HG02588 (cell line): ENCODE measurements around the gene GPR156.
"Not testable (repeated sequence)": the region's sequence is repeated elsewhere in the genome, so short reads cannot be mapped to it uniquely, and the experiment has no call there.

Experiments
- ATAC-seq: cut with Tn5 transposase; IDR thresholded peaks from one replicate; pipeline ENCODE4 v1.9.1; 2021; ENCODE audit warnings: mild to moderate bottlenecking, moderate library complexity; ENCODE audit not compliant: unreplicated experiment

Gene GPR156

DNA sequence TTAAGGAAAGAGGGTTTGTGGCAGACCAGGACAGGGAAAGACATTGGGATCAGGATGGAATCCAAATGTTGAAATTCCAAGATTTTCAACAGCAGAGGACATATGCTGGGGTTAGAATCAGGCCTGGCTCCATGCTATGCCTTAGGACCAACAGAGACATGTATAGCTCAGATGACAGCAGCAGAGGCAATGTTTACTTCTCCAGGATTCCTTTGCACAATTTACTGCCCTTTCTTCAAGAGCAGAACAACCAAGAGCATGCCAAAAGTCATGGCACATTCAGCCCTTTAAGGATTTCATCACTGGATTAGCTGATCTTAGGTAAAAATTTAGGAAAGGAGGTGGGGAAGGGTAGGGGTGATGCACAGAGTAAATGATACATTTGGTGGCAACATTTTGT is 121.2 kb downstream of the GPR156 start:
- ATAC-seq = no peak

- no peak for ATAC-seq
These were observed 122.0 kb downstream of the GPR156 start for GRCh38 chr3:120163026-120163425.

GRCh38 chr3:120162400-120162799 is 122.6 kb downstream of the GPR156 start:
- no peak for ATAC-seq

DNA sequence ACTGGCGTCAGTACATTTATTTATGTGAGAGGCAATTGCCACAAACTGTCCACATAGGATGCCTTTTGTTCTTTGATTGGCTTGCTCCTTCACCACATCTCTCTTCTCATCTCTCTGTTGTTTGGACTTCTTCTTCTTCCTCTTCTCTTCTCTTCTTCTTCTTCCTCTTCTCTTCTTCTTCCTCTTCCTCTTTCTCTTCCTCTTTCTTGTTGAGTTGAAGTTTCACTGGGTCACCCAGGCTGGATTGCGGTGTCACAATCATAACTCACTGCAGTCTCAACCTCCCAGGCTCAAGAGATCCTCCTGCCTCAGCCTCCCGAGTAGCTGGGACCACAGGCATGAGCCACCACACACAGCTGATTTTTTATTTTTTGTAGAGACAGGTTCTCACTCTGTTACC is 123.1 kb downstream of the GPR156 start:
- no peak for ATAC-seq

DNA sequence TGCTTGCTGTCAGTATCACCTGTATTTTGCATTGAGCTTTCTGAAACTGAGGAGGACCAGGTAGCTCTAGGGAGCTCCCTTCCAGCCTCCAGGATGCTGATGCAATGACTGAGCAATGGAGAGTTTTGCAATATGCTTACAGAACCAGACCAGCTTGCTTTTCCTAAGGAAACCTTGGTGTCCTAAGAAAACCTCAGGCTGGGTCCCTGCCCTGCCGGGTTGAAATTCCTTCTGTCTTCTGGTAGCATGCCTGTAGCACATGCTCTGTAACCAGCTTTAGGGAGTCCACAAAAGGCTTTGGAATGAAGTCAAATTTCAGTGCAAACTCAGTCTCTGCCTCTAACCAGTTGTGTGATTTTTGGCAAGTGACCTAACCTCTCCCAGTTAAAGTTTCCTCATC is 125.0 kb downstream of the GPR156 start:
- no peak for ATAC-seq

GRCh38 chr3:120157681-120158080 is 127.3 kb downstream of the GPR156 start:
- ATAC-seq = no peak

- ATAC-seq = no peak
These were observed 127.9 kb downstream of the GPR156 start for GRCh38 chr3:120157113-120157512.

GRCh38 chr3:120156699-120157098 is 128.3 kb downstream of the GPR156 start:
- ATAC-seq = no peak

DNA sequence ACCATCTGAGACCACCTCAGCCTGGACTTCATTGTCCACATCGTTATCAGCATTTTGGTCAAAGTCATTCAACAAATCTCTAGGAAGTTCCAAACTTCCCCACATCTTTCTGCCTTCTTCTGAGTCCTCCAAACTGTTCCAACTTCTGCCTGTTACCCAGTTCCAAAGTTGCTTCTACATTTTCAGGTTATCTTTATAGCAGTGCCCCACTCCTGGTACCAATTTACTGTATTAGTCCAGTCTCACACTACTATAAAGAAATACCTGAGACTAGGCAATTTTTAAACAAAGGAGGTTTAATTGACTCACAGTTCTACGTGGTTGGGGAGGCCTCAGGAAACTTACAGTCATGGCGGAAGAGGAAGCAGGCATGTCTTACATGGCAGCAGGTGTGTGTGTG is 129.3 kb downstream of the GPR156 start:
- ATAC-seq = not testable (repeated sequence)

GRCh38 chr3:120155108-120155507 is 129.9 kb downstream of the GPR156 start:
- no peak for ATAC-seq

DNA sequence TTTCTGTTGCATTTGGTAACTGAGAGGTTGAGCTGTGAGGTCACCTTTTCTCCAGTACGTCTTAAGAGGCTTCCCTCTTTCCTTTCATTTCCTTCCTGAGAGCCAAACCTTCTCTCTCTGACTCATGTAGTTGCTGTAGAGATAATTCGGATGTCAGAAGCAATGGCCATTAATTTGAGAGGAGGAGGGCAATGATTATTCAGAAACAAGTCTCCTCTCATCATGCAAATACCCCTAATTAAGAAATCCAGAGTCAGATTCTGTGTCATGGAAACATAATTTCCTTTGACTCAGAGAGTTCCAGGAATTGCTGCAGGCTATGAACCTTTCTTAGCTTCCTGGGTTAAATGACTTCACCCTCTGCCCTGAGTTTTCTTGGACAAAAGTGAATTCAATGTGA is 131.7 kb downstream of the GPR156 start:
- ATAC-seq = no peak

DNA sequence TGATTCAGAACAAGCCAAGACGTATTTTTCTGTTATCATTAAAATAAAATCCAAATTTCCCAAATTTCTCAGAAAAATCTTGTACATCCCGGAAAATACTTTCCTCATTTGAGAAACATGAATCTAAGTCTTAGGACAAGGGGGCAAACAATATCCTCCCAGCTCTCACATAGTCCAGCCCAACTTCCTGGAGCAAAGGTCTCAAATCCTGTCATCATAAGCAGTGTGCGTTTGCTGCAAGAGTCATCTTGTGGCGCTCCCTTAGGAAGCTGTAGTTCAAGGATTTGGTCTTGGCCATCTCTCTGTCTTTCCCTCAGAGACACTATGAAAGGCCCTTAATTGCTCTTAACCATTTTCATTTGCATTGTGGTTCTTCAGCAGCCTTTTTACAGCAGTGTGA is 133.2 kb downstream of the GPR156 start:
- ATAC-seq = no peak

DNA sequence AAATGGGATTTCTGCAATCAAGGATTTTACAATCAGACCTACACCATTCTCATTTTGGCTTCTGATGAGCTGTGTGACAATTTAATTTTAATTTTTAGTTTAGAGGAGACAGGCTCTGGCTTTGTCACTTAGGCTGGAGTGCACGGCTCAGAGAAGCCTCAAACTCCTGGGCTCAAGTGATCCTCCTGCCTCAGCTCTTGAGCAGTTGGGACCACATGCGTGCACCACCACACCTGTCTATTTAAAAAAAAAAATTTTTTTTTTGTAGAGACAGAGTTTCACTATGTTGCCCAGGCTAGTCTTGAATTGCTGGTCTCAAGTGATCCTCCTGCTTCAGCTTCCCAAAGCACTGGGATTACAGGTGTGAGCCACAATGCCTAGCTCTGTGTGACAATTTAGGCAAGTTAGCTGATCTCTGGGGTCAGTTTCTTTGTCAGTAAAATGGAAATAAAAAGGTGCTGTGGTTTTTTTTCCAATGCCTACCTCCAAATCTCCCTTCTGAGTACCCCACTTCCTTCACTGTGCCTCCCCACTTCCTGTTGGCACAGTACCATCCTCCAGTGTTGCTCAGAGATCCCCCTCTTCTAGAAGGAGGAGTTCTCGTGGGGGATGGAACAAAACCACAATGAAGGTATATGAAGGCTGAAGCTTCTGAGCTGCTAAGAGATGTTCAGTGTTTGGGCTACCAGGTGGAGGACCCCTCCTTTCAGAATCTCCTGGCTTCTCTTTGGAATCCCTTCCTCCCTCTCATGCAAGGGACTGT is 136.7 kb downstream of the GPR156 start:
- ATAC-seq = no peak

DNA sequence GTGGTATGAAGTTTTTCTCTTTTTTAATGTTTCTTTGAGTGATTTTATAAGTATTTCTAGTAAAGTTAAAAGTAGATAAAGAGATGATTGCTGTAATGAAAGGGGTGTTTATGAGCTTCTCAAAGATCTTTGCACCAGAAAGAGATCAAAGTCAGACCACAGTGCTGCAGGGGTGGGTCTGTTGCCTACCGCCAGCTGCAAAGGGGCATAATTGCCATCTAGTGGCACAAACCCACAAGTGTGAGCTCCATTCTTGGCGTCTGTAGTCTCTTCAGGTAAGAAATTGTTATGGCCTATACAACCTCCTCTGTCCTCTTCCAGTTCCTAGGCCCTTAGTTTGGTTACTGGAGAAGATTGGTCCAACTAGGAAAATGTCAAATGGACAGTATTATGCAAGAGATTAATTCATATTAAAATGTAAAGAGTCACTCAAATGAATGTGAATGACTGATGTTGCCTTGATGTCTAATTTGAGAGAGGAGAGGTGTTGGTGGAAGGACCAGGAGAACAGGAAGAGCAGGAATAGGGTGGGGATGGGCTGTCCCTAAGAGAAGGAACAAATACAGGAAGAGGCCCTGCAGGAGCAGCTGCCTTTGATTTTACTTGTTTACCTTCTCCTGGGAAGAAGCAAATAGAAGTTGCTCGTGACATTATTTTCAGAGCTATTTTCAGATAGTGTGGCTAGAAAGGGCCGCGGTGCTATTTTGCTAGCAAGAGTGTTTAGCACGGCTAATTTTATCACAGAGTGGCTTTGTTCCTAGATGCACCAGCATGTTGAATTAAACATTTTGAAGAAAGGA is 137.8 kb downstream of the GPR156 start:
- peak; percentile 38 for ATAC-seq

DNA sequence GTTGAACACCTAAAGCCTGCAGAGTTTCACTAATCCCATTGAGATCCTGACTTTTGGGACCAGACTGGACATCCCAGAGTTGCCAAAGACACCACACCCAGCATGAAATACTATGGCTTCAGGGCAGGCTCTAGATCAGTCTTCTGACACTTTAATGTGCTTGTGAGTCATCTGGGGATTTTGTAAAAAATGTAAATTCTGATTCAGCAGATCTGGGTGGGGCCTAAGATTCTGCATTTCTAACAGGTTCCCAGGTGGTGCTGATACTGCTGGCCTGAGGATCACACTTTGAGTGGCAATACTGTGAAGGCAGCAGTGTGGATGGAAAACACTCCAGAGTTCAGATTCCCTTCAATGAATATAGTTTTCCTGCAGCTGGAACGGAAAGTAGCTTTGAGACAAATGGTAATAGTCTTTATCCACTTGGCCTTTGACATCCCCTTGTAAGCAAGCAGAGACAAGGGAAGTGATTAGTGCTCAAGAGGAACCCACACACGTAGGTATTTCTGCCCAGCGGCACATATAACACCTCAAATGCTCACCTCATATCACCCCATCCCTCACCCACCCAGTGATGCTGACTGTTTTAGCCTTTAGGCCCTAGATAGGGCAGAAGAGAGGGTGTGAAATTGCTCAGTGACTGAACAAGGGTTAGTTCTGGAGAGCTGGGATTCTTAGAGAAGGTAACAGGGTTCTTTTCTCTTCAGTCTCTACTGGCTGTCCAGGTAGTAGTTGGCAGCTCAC is 139.3 kb downstream of the GPR156 start:
- ATAC-seq = peak; percentile 51

- no peak for ATAC-seq
These were observed 140.8 kb downstream of the GPR156 start for GRCh38 chr3:120144267-120144666.

DNA sequence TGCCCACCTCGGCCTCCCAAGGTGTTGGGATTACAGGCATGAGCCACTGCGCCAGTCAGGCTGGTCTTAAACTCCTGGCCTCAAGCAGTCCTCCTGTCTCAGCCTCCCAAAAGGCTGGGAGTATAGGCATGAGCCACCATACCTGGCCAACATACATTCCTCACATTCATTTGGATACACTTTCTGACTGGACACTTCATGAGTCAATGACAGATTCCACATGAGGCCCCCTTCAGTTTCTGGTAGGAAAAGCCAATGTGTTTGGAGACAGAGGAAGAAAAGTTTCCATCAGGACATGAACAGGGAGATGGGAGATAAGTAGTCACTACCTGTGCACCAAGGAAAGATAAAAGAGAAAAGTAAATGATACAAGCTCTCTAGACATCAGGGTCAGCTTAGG is 141.3 kb downstream of the GPR156 start:
- no peak for ATAC-seq

DNA sequence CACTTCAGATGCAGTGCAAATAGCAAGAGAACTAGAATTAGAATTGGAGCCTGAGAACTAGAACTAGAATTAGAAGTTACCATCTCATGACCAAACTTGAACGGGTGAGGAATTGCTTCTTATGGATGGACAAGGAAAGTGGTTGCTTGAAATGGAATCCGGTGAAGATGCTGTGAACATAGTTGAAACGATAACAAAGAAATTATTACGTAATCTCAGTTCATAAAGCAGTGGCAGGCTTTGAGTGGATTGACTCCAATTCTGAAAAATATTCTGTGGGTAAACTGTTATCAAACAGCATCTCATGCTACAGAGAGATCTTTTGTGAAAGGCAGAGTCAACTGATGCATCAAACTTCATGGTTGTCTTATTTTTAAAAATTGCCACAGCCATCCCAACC is 142.8 kb downstream of the GPR156 start:
- ATAC-seq = no peak

DNA sequence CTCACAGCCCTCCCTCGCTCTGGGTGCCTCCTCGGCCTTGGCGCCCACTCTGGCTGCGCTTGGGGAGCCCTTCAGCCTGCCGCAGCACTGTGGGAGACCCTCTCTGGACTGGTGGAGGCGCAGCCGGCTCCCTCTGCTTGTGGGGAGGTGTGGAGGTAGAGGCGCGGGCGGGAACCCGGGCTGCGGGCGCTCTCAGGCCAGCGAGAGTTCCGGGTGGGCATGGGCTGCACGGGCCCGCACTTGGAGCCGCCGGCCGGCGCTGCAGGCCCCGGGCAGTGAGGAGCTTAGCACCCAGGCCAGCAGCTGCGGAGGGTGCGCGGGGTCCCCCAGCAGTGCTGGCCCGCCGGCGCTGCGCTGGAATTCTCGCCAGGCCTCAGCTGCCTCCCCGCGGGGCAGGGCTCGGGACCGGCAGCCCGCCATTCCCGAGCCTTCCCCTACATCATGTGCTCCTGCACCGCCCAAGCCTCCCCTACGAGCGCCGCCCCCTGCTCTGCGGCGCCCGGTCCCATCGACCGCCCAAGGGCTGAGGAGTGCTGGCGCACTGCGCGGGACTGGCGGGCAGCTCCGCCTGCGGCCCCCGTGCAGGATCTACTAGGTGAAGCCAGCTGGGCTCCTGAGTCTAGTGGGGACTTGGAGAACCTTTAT is 144.8 kb downstream of the GPR156 start:
- ATAC-seq = no peak

GRCh38 chr3:120139140-120139539 is 145.9 kb downstream of the GPR156 start:
- ATAC-seq = no peak

DNA sequence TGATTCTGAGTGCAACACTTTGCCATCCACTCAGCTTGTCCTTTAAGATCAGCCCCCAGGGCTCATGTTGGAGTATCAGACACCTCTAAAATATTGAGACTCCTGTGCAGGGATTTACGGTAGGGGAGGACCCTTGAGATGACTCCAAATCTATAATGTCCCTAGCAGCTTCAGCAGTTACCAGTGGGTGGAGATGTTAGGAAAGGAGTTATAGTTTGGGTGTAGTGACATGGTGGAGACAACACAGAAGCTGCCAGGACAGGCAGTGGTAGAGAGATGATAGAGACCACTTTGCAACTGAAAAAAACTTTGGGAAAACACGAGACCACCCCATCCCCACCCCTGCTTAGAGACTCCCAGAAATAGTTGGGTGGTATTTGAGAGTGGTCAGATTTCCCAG is 147.5 kb downstream of the GPR156 start:
- no peak for ATAC-seq
